Measurements from ENCODE around the gene ARL15.

- TF ChIP-seq FOXM1 (IDR thresholded peaks at IDR 0.05; ENCODE audit: low read depth) (no peak), CTCF (IDR thresholded peaks at IDR 0.05) (no peak), TEAD4 (IDR thresholded peaks at IDR 0.05; ENCODE audit: borderline replicate concordance, insufficient read depth) (no peak), MAX (IDR thresholded peaks at IDR 0.05; ENCODE audit: low read depth) (no peak), FOXJ3 (CRISPR knock-in tag; IDR thresholded peaks at IDR 0.05) (no peak), MXI1 (IDR thresholded peaks at IDR 0.05; ENCODE audit: low read depth, low read length) (no peak), NRF1 (IDR thresholded peaks at IDR 0.05; ENCODE audit: low read depth, low read length) (no peak), ELF1 (IDR thresholded peaks at IDR 0.05) (no peak)
Observed at GRCh38 chr5:54270326-54270725, 40.0 kb downstream of the ARL15 start.

Data from SK-N-SH (cell line).